K562 (cell line): ENCODE data around the gene FNDC1. TPM values are rescaled to one million over a fixed set of nuclear protein-coding genes. Genes with fewer than 3 reads are reported as not detected.
A peak's percentile ranks its signal among the peaks of the same experiment; 100 is the strongest.

Experiments used
- STAG1 ChIP-seq: sonication (generic); formaldehyde crosslinking; IDR thresholded peaks from 2 replicates; pipeline ENCODE4 v1.5.0; 2020; ENCODE audit warnings: missing genetic modification reagents, borderline replicate concordance
- polyA plus RNA-seq, 8 experiments: library from polyadenylated mRNA; depleted of rRNA in 4 of 8; stranded (reverse) in 5 of 8; unstranded in 3 of 8; fragments of >200 nt; fragmentation: Nextera tagmentation in 2 of 8; fragmentation: Illumina TruSeq in 1 of 8; extraction: Ambion mirVana in 2 of 8; extraction: Trizol in 1 of 8; gene quantifications; 2 replicates each; pipeline versions ENCODE4 v1.2.1 to v1.2.3, GENCODE V29; 2011 to 2014; ENCODE audit warnings: inconsistent platforms in 1 of 8, missing spikeins in 1 of 8
- total RNA-seq, 7 experiments: library from RNA; depleted of rRNA in 6 of 7; stranded (reverse); fragments of >200 nt in 6 of 7; fragmentation: Illumina TruSeq in 2 of 7; extraction: Trizol in 2 of 7; gene quantifications; 2 replicates each; pipeline versions ENCODE4 v1.2.1 to v1.2.3, GENCODE V29; 2011 to 2021; ENCODE audit warnings: low replicate concordance in 1 of 7
- TF ChIP-seq, protein P1 (sequence below), 2 experiments: fragments of 450-650 bp; formaldehyde crosslinking in 1 of 2; IDR thresholded peaks; 2 replicates each; pipeline versions ENCODE4 v1.4.0 to v1.6.1; 2014 to 2020; ENCODE audit warnings: mild to moderate bottlenecking in 2 of 2, borderline replicate concordance in 1 of 2, low read depth in 1 of 2

Gene FNDC1
- total and polyA plus RNA-seq, 9 of the 15 experiments (the other 6 are each of a cell fraction or from before 2014, with no cell fraction given), result not detected

DNA sequence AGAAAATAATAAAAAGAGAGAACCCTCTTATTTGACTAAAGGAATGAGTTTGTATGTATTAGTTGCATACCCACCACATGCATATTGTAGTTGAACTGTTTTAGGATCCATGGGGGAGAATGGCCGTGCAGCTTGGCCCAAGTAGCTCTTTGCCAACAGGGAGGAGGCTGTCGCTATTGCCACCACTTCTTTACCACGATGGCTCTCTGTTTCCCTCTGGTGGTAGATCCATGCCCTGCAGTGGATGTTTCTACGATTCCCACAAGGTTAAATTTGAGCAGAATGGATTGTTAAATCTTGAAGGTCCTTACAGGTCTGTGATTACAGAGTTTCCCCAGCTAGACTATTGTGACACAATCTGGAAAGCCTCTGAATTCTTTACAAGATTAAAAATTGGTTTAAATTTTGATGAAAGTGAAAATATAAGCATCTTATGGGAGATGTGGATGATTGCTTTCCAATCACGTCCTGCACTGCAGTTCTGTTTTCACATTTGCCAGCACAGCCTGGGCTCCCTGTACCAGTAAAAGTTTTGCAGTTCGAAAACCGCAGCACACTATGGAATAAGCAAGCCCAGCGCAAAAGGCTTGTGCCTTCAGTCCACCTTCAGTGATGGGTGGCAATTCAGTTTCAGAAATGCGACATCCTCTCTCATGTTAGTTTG lies 34.4 kb upstream of the FNDC1 start (continued):
- peak; percentile 94 for TF ChIP-seq STAG1 (CRISPR knock-in tag)
- TF ChIP-seq, protein P1, sequence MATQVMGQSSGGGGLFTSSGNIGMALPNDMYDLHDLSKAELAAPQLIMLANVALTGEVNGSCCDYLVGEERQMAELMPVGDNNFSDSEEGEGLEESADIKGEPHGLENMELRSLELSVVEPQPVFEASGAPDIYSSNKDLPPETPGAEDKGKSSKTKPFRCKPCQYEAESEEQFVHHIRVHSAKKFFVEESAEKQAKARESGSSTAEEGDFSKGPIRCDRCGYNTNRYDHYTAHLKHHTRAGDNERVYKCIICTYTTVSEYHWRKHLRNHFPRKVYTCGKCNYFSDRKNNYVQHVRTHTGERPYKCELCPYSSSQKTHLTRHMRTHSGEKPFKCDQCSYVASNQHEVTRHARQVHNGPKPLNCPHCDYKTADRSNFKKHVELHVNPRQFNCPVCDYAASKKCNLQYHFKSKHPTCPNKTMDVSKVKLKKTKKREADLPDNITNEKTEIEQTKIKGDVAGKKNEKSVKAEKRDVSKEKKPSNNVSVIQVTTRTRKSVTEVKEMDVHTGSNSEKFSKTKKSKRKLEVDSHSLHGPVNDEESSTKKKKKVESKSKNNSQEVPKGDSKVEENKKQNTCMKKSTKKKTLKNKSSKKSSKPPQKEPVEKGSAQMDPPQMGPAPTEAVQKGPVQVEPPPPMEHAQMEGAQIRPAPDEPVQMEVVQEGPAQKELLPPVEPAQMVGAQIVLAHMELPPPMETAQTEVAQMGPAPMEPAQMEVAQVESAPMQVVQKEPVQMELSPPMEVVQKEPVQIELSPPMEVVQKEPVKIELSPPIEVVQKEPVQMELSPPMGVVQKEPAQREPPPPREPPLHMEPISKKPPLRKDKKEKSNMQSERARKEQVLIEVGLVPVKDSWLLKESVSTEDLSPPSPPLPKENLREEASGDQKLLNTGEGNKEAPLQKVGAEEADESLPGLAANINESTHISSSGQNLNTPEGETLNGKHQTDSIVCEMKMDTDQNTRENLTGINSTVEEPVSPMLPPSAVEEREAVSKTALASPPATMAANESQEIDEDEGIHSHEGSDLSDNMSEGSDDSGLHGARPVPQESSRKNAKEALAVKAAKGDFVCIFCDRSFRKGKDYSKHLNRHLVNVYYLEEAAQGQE (IDR thresholded peaks at IDR 0.05; ENCODE audit: borderline replicate concordance), result peak; percentile 68
- TF ChIP-seq, protein P1 (CRISPR knock-in tag; IDR thresholded peaks at IDR 0.05; ENCODE audit: low read depth), result no peak
